Fibroblast of skin of back (primary cell): ENCODE data around the gene FAM168A.
A peak's percentile ranks its signal among the peaks of the same experiment; 100 is the strongest.

ENCODE experiments used
- DNase-seq: peaks from one replicate; pipeline ENCODE4 v3.0.0-alpha.2; 2013

FAM168A gene

GRCh38 chr11:73423506-73423905, 174.4 kb downstream of the FAM168A start:
- no peak for DNase-seq

- no peak for DNase-seq
Observed at GRCh38 chr11:73422886-73423285, 175.0 kb downstream of the FAM168A start.

- no peak for DNase-seq
Observed at GRCh38 chr11:73420136-73420535, 177.8 kb downstream of the FAM168A start.

GRCh38 chr11:73416786-73417185, 181.1 kb downstream of the FAM168A start:
- DNase-seq = peak; percentile 57

GRCh38 chr11:73415854-73416615, 181.9 kb downstream of the FAM168A start:
- DNase-seq = peak; percentile 67

GRCh38 chr11:73414977-73415651, 182.8 kb downstream of the FAM168A start:
- DNase-seq = peak; percentile 93

- no peak for DNase-seq
Observed at GRCh38 chr11:73413256-73413655, 184.7 kb downstream of the FAM168A start.

GRCh38 chr11:73412308-73412707, 185.6 kb downstream of the FAM168A start:
- peak; percentile 65 for DNase-seq

GRCh38 chr11:73411031-73411430, 186.9 kb downstream of the FAM168A start:
- no peak for DNase-seq

- DNase-seq = peak; percentile 82
Observed at GRCh38 chr11:73410627-73411026, 187.3 kb downstream of the FAM168A start.

- DNase-seq = no peak
Observed at GRCh38 chr11:73409431-73409830, 188.5 kb downstream of the FAM168A start.

- DNase-seq = no peak
Observed at GRCh38 chr11:73406619-73407018, 191.3 kb downstream of the FAM168A start.

GRCh38 chr11:73406131-73406530, 191.8 kb downstream of the FAM168A start:
- no peak for DNase-seq

GRCh38 chr11:73405146-73405510, 192.8 kb downstream of the FAM168A start:
- DNase-seq = no peak

- DNase-seq = no peak
Observed at GRCh38 chr11:73404506-73405145, 193.3 kb downstream of the FAM168A start.

- DNase-seq = peak; percentile 60
Observed at GRCh38 chr11:73404048-73404447, 193.9 kb downstream of the FAM168A start.

GRCh38 chr11:73403541-73403940, 194.4 kb downstream of the FAM168A start:
- no peak for DNase-seq

GRCh38 chr11:73402834-73403185, 195.1 kb downstream of the FAM168A start:
- peak; percentile 28 for DNase-seq

- DNase-seq = peak; percentile 30
Observed at GRCh38 chr11:73401924-73402833, 195.7 kb downstream of the FAM168A start.

- peak; percentile 36 for DNase-seq
Observed at GRCh38 chr11:73401217-73401923, 196.5 kb downstream of the FAM168A start.

- no peak for DNase-seq
Observed at GRCh38 chr11:73400293-73400692, 197.6 kb downstream of the FAM168A start.

GRCh38 chr11:73399636-73400035, 198.3 kb downstream of the FAM168A start:
- DNase-seq = no peak
